NCI-H1417 treated with DMSO at 0.1 percent for 48 hours (cell line): ENCODE data around the gene LAMC3.
"Not testable (repeated sequence)": the region's sequence is repeated elsewhere in the genome, so short reads cannot be mapped to it uniquely, and the experiment has no call there.

ENCODE experiments used
- DNase-seq: peaks from one replicate; lab custom pipeline; 2025; lab: John Stamatoyannopoulos, UW

LAMC3 gene

DNA sequence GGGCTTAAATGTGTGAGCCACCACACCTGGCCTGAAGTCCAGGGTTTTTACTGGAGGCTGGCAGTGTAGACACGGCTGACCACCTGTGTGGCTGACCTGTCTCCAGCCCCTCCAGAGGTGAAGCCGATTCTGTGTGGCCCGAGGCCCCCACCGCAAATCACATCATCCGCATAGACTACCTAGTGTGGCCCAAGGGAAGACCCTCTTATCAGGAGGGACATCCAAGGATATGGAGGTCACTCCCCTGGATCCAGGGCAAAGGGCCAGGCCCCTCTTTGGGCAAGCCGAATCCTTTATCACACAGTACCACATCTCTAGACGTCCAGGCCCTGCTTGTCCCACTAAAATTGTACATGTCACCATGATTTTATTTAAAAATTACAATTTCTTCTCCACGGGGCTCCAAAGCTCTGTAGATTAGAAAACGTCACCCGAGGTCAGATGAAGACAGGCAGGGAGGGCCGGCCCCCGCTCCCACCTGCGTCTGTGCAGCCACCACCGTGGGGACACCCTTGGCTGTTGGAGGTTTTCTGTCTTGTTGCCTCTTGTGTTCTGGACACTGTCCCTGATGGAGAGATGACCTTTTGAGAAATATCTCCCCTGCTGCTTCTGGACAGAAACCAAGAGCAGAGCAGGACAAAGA is 20.1 kb downstream of the LAMC3 start:
- DNase-seq: no peak

DNA sequence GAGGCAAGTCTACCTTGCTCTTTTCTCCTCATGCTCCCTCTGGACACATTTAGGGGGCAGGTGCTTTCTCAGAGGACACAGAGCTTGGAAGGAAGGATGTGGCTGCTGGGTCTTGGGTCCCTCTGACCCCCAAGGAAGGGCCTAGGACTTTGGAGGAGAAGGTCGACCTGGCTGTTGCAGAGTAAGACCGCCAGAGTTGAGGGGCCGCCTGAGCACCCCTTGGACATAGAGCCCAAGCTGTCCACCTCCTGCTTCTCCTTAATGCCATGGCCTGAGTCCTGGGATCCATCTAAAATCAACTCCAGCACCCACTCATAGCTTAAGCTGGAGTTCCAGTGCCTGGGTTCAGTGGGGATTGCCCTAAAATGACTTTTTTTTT is 20.6 kb downstream of the LAMC3 start:
- no peak for DNase-seq

DNA sequence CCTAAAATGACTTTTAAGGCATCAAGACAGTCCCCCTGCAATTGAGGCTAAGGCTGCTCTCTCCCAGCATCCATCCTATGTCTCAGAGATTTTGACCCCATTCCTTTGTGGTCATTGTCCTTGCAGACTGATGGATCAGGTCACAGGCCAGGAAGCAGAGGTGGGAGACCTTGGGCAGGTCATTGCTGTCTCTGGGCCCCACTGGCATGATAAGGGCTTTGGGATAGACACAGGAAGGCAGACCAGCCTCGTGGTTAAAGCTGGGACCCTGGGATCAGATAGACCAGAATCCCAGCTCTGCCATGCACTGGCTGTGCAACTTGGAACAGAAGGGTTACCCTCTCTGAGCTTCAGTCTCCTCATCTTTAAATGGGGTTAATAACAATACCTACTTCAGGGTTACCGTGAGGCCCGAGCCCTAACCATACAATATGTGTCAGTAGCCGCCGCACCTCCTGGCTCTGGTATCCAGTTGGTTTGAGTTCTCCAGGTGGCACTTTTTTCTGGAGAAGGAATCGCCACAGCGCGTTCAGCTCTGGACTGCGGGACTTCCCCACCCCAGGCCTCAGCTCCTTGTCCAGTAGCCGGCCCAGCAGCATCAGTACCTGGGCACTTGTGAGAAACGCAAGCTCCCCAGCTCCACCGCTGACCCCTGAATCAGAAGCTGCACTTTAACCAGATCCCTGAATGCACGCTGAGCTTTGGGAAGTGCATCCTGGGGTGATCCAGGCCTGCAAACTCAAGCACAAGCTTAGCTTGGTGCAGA is 21.4 kb downstream of the LAMC3 start:
- DNase-seq: no peak

DNA sequence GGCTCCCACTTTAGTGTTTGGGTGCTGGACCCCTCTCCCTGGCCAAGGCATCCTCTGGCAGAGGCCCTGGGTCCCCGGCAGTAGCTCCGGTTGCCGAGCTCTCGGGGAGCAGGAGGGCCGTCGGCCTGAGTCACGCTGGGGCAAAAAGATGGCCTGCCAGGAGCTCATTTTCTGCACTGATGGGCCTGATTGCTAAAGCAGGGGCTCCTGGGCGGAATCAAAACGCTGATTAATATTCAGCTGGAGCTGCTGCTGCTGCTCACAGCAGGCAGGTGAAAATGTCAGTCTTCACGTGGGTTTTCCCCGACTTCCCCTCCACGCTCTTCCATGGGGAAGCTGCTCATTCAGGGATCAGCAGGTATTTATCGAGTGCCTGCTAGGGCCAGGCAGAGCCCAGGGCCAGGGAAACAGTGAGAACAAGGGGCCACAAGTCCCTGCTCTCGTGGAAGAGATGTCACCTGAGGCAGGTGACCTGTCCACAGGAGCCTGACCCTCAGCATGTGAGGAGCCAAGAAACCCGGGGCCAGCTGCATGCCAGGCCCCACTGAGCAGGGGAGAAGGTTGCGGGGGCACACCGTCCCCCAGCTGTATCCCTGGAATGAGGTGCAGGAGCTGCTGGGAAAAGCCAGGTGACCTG is 22.1 kb downstream of the LAMC3 start:
- no peak for DNase-seq

DNA sequence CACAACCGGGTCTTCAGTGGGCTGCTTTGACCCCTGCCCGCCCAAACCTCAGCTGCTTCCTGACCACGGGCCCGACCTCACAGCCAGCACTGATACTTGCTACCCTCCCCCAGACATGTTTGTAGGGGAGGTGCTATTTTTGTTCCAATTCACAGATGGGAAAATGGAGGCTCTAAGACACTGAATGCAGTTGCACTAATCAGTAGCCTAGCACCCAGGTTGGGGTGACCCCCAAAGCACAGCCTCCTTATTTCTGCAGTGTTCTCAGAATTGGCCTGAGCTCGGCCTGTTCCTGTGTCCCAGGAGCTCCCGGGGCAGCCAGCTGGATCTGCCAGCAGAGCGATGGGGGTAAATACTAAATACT is 22.6 kb downstream of the LAMC3 start:
- DNase-seq: no peak

DNA sequence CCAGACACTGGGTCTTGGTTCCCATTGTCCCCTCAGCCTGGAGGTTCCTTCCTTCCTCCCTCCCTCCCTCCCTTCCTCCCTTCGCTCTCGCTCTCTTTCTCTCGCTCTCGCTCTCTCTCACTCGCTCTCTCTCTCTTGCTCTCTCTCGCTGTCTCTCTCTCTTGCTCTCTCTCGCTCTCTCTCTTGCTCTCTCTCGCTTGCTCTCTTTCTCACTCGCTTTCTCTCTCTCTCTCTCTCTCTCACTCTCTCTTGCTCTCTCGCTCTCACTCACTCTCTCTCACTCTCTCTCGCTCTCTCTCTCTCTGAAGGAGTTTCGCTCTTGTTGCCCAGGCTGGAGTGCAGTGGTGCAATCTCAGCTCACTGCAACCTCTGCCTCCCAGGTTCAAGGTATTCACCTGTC is 23.4 kb downstream of the LAMC3 start:
- no peak for DNase-seq

DNA sequence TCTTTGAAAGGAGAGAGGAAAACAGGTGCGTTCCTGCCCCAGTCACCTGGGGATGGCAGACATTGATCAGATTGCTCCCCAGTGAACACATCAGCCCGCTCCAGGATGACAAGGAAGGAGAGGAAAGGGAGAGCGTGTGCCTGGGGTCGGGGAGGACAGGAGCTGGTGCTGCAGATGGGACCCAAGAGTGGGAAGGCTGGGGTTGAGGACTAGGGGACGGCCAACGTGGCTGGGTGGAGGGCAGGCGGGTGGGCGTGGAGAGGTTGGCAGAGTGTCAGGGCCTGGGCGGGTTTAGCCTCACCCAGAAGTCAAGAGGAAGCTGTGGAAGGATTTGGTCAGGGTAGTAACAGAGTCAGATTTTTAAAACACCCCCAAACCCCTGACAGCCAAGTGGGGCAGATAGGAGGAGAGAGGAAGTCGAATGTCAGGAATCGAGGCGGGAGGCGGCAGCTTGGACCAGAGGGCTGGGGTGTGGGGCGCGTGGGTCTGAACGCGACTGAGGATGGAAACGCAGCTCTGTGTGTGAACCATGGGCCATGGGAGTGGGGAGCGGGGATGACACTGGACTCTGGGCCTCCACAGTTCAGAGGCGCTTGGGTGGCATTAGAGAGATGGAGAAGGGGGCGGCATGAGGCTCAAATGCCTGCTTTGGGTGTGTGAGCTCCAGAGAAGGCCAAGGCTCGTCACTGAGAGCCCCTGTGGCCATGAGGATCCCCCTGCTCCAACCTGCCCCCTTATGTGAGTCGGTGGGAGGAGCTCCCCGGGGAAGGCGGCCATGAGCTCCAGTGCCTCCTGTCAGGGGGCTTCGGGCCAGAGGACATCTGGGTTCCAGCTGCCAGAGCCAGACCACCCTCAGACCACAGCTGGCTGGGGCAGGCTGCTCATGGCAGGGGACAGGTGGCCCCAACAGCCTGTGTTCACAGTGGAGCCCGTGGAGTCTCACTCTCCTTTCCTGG is 24.6 kb downstream of the LAMC3 start:
- DNase-seq: no peak

DNA sequence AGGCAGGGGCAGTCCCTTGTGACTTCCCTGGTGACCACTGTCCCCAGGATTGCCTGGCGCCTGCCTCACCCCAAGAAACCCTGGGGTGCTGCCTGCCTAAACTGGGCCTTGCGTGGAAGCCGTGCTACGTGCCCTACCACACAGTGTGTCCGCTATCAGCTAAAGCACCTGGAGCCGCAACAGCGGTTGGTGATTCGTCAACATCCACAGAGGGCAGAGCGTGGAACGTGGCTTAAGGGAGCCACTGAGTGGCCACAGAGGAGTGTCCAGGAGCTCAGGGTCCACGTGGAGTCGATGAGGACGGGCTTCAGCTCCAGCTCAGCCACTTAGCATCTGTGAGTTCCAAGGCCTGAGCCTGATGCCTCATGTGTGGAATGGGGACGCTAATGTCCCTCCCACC is 25.3 kb downstream of the LAMC3 start:
- no peak for DNase-seq

DNA sequence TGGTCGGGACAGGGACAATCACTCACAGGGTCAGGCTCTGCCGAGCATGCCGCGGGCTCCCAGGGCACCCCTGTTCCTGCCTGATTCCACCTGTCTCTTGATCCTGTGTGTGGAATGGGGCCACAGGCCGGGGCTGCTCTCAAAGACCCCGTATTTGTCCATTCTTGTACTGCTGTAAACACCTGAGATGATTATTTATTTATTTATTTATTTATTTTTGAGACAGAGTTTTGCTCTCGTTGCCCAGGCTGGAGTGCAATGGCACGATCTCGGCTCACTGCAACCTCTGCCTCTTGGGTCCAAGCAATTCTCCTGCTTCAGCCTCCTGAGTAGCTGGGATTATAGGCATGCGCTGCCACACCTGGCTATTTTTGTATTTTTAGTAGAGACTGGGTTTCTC is 25.8 kb downstream of the LAMC3 start:
- DNase-seq: not testable (repeated sequence)

DNA sequence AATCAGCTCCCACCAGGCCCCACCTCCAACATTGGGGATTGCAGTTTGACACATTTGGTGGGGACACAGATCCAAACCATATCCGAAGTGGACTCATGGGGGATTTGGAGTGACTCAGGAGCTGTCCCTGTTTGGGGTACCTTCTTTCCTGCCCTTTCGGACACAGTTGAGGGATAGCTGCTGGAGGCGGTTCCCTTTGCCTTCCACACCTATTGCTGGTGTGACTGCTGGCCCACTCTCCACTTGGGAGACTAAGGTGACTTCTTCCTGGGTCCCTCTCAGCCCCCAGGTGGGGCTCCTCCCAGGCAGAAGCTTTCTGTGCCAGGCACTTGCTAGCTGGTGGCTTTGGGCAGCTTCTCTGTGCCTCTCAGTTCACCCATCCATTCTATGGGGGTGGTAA is 26.6 kb downstream of the LAMC3 start:
- no peak for DNase-seq

DNA sequence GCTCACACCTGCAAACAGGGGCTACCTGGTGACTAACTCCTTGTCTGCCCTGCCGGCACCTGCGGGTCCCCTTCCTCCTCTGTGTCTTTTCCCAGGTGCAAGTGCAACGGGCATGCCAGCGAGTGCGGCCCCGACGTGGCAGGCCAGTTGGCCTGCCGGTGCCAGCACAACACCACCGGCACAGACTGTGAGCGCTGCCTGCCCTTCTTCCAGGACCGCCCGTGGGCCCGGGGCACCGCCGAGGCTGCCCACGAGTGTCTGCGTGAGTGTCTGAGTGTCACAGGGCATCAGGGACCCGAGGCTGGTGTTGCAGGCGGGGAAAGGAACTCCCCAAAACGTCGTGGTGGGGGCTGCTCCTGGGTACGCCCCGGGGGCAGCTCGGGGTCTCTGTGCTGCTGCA is 27.1 kb downstream of the LAMC3 start:
- no peak for DNase-seq

DNA sequence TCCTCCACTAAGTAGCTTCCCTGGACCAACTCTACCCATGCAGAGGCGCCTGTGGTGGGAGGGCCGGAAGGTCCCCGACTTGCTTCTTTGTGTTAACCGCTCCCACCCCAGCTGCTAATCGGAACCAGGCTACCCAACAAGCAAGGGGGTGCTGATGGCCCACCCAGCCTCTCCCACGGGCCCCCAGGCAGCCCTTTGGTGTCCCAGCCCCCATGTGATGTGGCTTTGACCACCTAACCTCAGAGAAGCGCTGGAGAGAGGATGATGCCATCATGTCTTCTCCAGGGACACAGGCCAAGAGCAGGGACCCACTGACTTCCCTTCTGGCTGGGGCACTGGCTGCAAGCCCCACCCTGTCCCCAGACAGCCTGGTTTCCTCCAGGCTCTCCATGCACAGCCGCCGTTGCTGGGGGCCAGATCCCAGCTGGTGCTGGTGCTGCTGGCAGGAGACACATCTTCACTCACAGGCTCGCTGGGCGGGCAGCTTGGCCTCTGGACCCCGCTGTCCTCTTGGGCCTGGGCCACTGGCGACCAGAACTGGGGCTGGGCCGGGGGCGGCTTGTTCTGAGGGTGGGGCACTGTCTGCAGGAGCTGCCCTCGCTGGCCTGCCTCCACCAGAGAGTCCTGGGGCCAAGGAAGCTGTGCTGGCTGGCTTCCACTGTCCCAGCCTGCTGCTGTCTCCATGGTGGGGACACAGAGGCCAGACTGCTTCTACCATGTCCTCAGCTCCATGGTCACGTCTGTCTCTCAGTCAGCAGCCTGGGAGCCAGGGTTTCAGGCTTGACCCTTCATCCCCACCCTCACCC is 27.8 kb downstream of the LAMC3 start:
- no peak for DNase-seq

DNA sequence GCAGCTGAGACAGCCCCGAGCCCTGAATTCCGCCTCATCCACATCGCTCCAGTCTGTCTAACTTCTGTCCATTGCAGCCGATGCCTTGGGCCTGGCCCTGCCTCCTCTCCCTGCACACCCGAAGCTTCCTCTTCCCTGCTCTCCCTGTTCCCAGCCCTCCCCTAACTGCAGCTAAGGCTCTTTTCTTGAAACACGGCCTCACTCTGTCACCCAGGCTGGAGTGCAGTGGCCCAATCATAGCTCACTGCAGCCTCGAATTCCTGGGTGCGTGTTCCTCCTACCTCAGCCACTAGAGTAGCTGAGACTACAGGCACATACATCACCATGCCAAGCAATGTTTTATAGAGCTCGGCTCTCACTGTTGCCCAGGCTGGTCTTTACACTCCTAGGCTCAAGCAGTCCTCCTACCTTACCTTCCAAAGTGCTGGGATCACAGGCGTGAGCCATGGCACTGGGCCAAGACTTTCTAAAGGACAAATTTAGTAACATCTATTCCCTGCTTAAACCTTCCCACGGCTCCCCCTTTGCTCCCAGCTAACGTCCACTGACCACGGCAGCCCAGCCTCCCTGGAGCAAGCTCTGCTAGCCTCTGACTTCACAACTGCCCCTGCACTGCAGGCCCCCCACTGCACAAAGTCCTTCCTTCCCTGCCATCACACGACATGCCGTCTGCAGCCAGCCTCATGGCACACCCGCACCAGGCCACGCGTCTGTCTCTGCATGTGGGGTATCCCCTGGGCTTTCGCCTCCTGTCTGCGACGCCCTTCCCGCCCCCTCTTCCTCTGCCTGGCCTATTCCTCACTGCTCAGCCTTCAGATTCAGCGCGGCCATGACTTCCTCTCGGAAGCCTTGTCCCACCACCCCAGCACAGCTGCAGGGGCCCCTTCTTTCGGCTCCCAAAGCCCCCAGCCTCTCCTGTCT is 28.6 kb downstream of the LAMC3 start:
- no peak for DNase-seq

DNA sequence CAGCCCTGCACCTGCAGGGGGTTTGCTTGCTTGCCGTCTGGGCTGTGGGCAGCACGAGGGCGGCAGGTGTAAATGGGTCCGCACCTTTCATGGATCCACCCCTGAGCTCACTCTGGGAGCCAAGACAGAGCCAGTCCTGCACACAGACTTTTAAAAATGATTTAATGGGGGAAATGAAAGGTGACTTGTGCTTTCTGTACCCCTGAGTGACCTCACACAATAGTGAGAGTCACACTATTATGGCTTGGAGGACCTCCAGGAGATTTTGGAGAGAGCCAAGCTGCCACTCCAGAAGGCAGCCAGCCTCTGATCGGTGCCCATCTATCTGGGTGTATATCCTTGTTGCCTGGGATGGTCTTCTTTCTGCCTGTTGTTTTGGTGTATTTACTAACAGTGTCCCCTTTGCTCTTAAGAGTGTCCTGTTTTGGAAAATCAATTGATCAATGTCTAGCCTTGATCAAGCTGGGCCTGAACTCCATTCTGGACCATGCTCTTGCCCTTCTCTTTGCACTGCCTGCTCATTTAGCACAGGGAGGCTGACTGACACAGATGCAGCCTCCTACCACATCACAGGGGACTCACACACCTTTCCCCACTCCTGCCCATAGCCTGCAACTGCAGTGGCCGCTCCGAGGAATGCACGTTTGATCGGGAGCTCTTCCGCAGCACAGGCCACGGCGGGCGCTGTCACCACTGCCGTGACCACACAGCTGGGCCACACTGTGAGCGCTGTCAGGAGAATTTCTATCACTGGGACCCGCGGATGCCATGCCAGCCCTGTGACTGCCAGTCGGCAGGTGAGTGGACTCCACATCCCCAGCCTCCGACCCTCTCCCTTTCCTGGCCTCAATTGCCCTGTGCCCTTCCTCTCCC is 29.5 kb downstream of the LAMC3 start:
- DNase-seq: no peak

DNA sequence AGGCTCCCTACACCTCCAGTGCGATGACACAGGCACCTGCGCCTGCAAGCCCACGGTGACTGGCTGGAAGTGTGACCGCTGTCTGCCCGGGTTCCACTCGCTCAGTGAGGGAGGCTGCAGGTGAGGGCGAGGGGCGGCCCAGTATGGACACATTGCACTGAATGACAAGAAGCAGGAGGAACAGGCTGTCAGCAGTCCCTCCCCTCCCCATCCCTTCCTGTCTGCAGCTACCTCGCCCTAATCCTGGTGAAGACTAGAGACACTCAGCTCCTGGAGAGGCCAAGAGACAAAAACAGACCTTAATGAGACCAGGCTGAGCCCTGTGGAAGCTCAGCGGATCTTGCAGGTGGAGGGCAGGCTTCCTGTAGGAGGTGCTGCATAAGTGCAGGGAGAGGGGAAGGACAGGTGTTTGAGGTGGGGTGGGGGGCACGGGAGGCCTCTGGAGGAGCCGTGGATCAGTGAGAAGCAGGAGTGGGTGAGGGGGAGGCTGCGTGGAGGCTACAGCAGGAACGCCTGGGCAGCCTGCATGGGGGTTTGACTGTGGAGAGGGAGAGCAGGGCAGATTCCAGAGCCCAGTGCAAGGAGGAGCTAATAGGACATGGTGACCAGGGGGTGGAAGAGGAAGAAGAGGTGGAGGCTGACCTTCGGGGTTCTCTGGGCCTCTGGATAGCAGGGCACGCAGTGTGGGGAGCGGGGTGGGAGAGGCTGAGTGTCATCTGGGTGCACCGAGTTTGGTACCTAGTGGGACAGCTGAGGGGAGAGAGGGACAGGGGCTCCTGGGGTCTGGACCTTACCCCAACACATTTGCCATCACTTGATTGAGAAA is 30.4 kb downstream of the LAMC3 start:
- no peak for DNase-seq

DNA sequence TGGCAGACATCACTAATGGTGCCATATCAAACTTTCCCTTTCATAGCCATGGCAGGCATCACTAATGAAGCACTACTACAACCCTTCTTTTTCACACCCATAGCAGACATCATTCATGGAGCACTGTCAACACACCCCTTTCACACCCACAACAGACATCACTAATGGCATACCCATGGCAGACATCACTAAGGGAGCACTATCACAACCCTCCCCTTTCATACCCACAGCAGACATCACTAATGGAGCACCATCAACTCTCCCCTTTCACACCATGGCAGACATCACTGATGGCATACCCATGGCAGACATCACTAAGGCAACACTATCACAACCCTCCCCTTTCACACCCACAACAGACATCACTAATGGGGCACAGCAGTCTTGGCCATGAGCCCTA is 33.7 kb downstream of the LAMC3 start:
- DNase-seq: no peak

DNA sequence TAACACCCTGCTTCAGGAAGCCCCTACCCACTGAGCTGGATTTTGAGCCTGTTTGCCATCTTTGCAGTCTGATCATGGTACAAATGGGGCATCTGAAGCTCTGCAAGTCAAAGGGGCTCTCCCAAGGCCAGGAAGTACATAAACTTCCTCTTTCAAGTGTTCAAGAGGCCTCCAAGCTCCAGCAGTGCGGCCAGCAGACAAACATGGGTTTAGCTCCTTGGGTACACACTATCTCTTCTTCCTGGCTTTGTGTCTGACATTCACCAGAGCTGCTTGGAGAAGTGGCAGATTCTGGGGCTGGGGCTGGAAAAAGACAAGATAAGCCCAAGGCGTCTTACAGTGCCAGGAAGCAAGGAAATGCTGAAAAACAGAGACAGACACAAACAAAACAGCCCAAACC is 34.1 kb downstream of the LAMC3 start:
- no peak for DNase-seq

DNA sequence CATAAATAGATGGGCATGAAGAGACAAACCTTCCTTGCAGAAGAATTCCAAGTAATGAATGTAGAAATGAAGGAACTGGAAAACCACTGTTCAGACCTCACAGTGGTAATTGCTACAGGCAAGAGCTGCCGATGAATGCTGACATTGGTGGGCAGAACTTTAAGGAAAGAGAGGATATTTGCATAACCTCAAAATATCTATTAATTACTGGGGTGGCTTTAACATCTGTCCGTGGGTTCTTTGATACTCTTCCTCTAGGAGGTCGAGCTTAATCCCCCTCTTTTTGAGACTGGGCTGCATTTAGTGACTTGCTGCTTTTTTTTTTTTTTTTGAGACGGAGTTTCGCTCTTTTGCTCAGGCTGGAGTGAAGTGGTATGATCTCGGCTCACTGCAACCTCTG is 34.7 kb downstream of the LAMC3 start:
- no peak for DNase-seq
